Skin epidermis (tissue), 12 donors: ENCODE data around the gene NEAT1.
"Not testable (repeated sequence)": the region's sequence is repeated elsewhere in the genome, so short reads cannot be mapped to it uniquely, and the experiment has no call there.

Experiments used
- H3K27ac ChIP-seq, 21 experiments: fragments of 200-600 bp; sonication (generic) in 11 of 21; one replicate each; pipeline ENCODE4 v1.5.0; 2020; ENCODE audit warnings: mild to moderate bottlenecking in 3 of 21, inconsistent platforms in 2 of 21, moderate library complexity in 2 of 21
- H3K4me3 ChIP-seq, 7 experiments: fragments of 200-600 bp; sonication (generic) in 2 of 7; one replicate each; pipeline ENCODE4 v1.5.0; 2020; ENCODE audit warnings: inconsistent platforms in 2 of 7, mild to moderate bottlenecking in 2 of 7, moderate library complexity in 1 of 7

The NEAT1 gene

GRCh38 chr11:65439331-65440181 is 17.0 kb downstream of the NEAT1 start:
- Histone ChIP-seq H3K4me3 (no peak overlapping the region), H3K27ac (peak overlapping the region in 4 of 21 experiments; percentile 8 to 70 (median 11))

GRCh38 chr11:65440831-65441499 is 18.4 kb downstream of the NEAT1 start:
- Histone ChIP-seq H3K27ac (peak overlapping the region in 11 of 21 experiments; percentile 5 to 70 (median 48)), H3K4me3 (no peak overlapping the region)

- Histone ChIP-seq H3K4me3 (no peak overlapping the region), H3K27ac (peak overlapping the region in 13 of 21 experiments; percentile 24 to 70 (median 62))
Measured at GRCh38 chr11:65442842-65443331, 20.3 kb downstream of the NEAT1 start.

GRCh38 chr11:65444314-65445051 is 21.9 kb downstream of the NEAT1 start:
- peak overlapping the region in 15 of 21 experiments; percentile 9 to 74 (median 64) for H3K27ac ChIP-seq
- H3K4me3 ChIP-seq = no peak overlapping the region

- no peak overlapping the region for H3K4me3 ChIP-seq
- peak overlapping the region in 14 of 21 experiments; percentile 0 to 72 (median 61) for H3K27ac ChIP-seq
Measured at GRCh38 chr11:65445101-65445603, 22.6 kb downstream of the NEAT1 start.

- peak overlapping the region in 16 of 21 experiments; percentile 0 to 72 (median 50) for H3K27ac ChIP-seq
- no peak overlapping the region for H3K4me3 ChIP-seq
Measured at GRCh38 chr11:65445604-65446445, 23.2 kb downstream of the NEAT1 start.

GRCh38 chr11:65446446-65447277 is 24.1 kb downstream of the NEAT1 start:
- H3K4me3 ChIP-seq = no peak overlapping the region
- H3K27ac ChIP-seq = peak overlapping the region in 14 of 21 experiments; percentile 3 to 70 (median 43)

- Histone ChIP-seq H3K27ac (peak overlapping the region in 15 of 21 experiments; percentile 3 to 70 (median 36)), H3K4me3 (no peak overlapping the region)
Measured at GRCh38 chr11:65448074-65448417, 25.4 kb downstream of the NEAT1 start.

GRCh38 chr11:65448418-65449105 is 26.0 kb downstream of the NEAT1 start:
- Histone ChIP-seq H3K4me3 (no peak overlapping the region), H3K27ac (peak overlapping the region in 14 of 21 experiments; percentile 3 to 62 (median 26))

- H3K4me3 ChIP-seq = not testable (repeated sequence)
- peak overlapping the region in 3 of 21 experiments; percentile 18 to 54 (median 47) for H3K27ac ChIP-seq
Measured at GRCh38 chr11:65451301-65451700, 28.7 kb downstream of the NEAT1 start.

- H3K4me3 ChIP-seq = not testable (repeated sequence)
- peak overlapping the region in 14 of 21 experiments; percentile 11 to 87 (median 71) for H3K27ac ChIP-seq
Measured at GRCh38 chr11:65452259-65452658, 29.7 kb downstream of the NEAT1 start.

- Histone ChIP-seq H3K4me3 (no peak overlapping the region), H3K27ac (peak overlapping the region in 17 of 21 experiments; percentile 11 to 87 (median 79))
Measured at GRCh38 chr11:65452806-65453490, 30.4 kb downstream of the NEAT1 start.

GRCh38 chr11:65454311-65454695 is 31.7 kb downstream of the NEAT1 start:
- peak overlapping the region in 20 of 21 experiments; percentile 58 to 91 (median 82) for H3K27ac ChIP-seq
- H3K4me3 ChIP-seq = peak overlapping the region; percentile 38 to 49 (median 44)

GRCh38 chr11:65454696-65455456 is 32.3 kb downstream of the NEAT1 start:
- peak overlapping the region in 20 of 21 experiments; percentile 58 to 91 (median 82) for H3K27ac ChIP-seq
- peak overlapping the region; percentile 38 to 49 (median 44) for H3K4me3 ChIP-seq

GRCh38 chr11:65456418-65456817 is 33.8 kb downstream of the NEAT1 start:
- H3K27ac ChIP-seq = peak overlapping the region in 6 of 21 experiments; percentile 14 to 58 (median 46)
- H3K4me3 ChIP-seq = no peak overlapping the region

- no peak overlapping the region for H3K27ac ChIP-seq
- H3K4me3 ChIP-seq = no peak overlapping the region
Measured at GRCh38 chr11:65459552-65459951, 37.0 kb downstream of the NEAT1 start.
